Neural cell (in vitro differentiated cells): ENCODE data around the gene RFX4.

ENCODE experiments used
- CTCF ChIP-seq: fragments of 450-650 bp; IDR thresholded peaks from 2 replicates; pipeline ENCODE4 v1.5.1; 2014; ENCODE audit warnings: antibody characterized with exemption, mild to moderate bottlenecking, moderate library complexity; ENCODE audit not compliant: poor library complexity, severe bottlenecking
- EP300 ChIP-seq: fragments of 450-650 bp; conservative IDR thresholded peaks from 2 replicates; pipeline ENCODE4 v1.6.1; 2014; ENCODE audit warnings: antibody characterized with exemption, mild to moderate bottlenecking, moderate library complexity; ENCODE audit not compliant: poor library complexity, severe bottlenecking
- EZH2 ChIP-seq: fragments of 200-600, 300-800 bp; shearing (Covaris generic), sonication (generic); IDR thresholded peaks from 2 replicates; pipeline ENCODE4 v1.6.1; 2014; ENCODE audit warnings: antibody characterized with exemption, low read length, borderline replicate concordance, mild to moderate bottlenecking; ENCODE audit not compliant: insufficient read depth, poor library complexity, severe bottlenecking
- MXI1 ChIP-seq: fragments of 450-650 bp; conservative IDR thresholded peaks from 2 replicates; pipeline ENCODE4 v1.6.1; 2014; ENCODE audit warnings: antibody characterized with exemption, mild to moderate bottlenecking; ENCODE audit not compliant: poor library complexity, severe bottlenecking
- POLR2AphosphoS5 ChIP-seq: IDR thresholded peaks from 2 replicates; pipeline ENCODE4 v1.6.1; 2012
- RAD21 ChIP-seq: fragments of 450-650 bp; conservative IDR thresholded peaks from 2 replicates; pipeline ENCODE4 v1.6.1; 2014; ENCODE audit warnings: antibody characterized with exemption, mild to moderate bottlenecking, moderate library complexity
- REST ChIP-seq: IDR thresholded peaks from 2 replicates; pipeline ENCODE4 v1.6.1; 2012; ENCODE audit warnings: borderline replicate concordance
- TAF1 ChIP-seq: IDR thresholded peaks from 2 replicates; pipeline ENCODE4 v1.6.1; 2012; ENCODE audit warnings: low read depth

- no peak for TF ChIP-seq CTCF
- no peak for TF ChIP-seq POLR2AphosphoS5
- no peak for TF ChIP-seq EZH2
- no peak for TF ChIP-seq MXI1
- TF ChIP-seq EP300: no peak
- TF ChIP-seq TAF1: no peak
- no peak for TF ChIP-seq REST
- no peak for TF ChIP-seq RAD21
Measured at GRCh38 chr12:106582249-106582591, 584 bp upstream of the RFX4 start.
